GM12878 (cell line): Measurements from ENCODE around the gene PSMB5. TPM values are rescaled to one million over a fixed set of nuclear protein-coding genes. Genes with fewer than 3 reads are reported as not detected.

Experiments
- ATAC-seq: fragments of 200-7000 bp; cut with Tn5 transposase; 3 replicates; pipeline ENCODE4 v1.9.1; 2020; ENCODE audit warnings: mild to moderate bottlenecking, moderate library complexity
- BruUV-seq: library from RNA; stranded (reverse); fragments of 400-500 nt; replicated peaks from 2 replicates; lab custom pipeline; 2021; lab: Mats Ljungman, UMichigan
- CTCF ChIA-PET: fragments of 300-600 bp; sonication (Branson Sonifier 250); formaldehyde crosslinking; extraction: SDS; loops from one replicate; lab custom pipeline; 2021; ENCODE audit warnings: inconsistent platforms; lab: Yijun Ruan, JAX
- POLR2A ChIA-PET: fragments of 350-600 bp; formaldehyde crosslinking; extraction: SDS; loops from one replicate; lab custom pipeline; 2021; ENCODE audit warnings: inconsistent platforms; lab: Charles Lee
- RAD21 ChIA-PET: fragments of 300-600 bp; sonication (Branson Sonifier 250); formaldehyde crosslinking; loops from one replicate; lab custom pipeline; 2023; ENCODE audit warnings: antibody characterized with exemption; ENCODE audit not compliant: unreplicated experiment; lab: Charles Lee
- SMC1A ChIA-PET: fragments of 300-600 bp; sonication (Branson Sonifier 250); formaldehyde crosslinking; loops from one replicate; lab custom pipeline; 2023; ENCODE audit not compliant: unreplicated experiment, uncharacterized antibody; lab: Charles Lee
- DNase-seq: peaks from one replicate; pipeline ENCODE4 v3.0.0-alpha.2; 2011; ENCODE audit warnings: low read depth, low spot score
- FAIRE-seq: peaks from 3 replicates; lab custom pipeline; 2011; peaks lifted over from hg19 to GRCh38; lab: Jason Lieb, UNC
- H2AFZ ChIP-seq: 2 replicates; pipeline ENCODE4 v1.6.0; 2011; ENCODE audit warnings: low read depth, low read length, control low read depth; ENCODE audit not compliant: control insufficient read depth
- H3K27ac ChIP-seq: 2 replicates; pipeline ENCODE4 v1.5.1; 2011; ENCODE audit warnings: control low read depth; ENCODE audit not compliant: control insufficient read depth, insufficient read depth
- H3K27me3 ChIP-seq, 2 experiments: replicated peaks in 1 of 2; 2 replicates each; pipeline versions ENCODE4 v1.6.0 to v1.6.1; 2011; ENCODE audit warnings: low read length in 1 of 2; ENCODE audit not compliant: control insufficient read depth in 2 of 2, insufficient read depth in 2 of 2
- H3K36me3 ChIP-seq, 2 experiments: 2 replicates each; pipeline ENCODE4 v1.5.1; 2011; ENCODE audit warnings: low read length in 1 of 2; ENCODE audit not compliant: control insufficient read depth in 2 of 2, insufficient read depth in 2 of 2
- H3K4me1 ChIP-seq: 2 replicates; pipeline ENCODE4 v1.6.1; 2011; ENCODE audit warnings: mild to moderate bottlenecking, low read length, moderate library complexity, mixed read lengths; ENCODE audit not compliant: control insufficient read depth, insufficient read depth
- H3K4me2 ChIP-seq: 2 replicates; pipeline ENCODE4 v1.6.0; 2011; ENCODE audit warnings: control low read depth; ENCODE audit not compliant: control insufficient read depth, insufficient read depth
- H3K4me3 ChIP-seq: fragments of 200-600 bp; sonication (generic); 2 replicates; pipeline ENCODE4 v1.5.1; 2016
- H3K79me2 ChIP-seq: 2 replicates; pipeline ENCODE4 v1.6.0; 2011; ENCODE audit warnings: low read length; ENCODE audit not compliant: control insufficient read depth, insufficient read depth
- H3K9ac ChIP-seq: 2 replicates; pipeline ENCODE4 v1.8.0; 2011; ENCODE audit warnings: low read length, control low read depth, mixed read lengths; ENCODE audit not compliant: control insufficient read depth, insufficient read depth
- H3K9me3 ChIP-seq: replicated peaks from 3 replicates; pipeline ENCODE4 v1.5.1; 2011; ENCODE audit warnings: mild to moderate bottlenecking, low read length; ENCODE audit not compliant: control insufficient read depth, insufficient read depth
- H4K20me1 ChIP-seq: 2 replicates; pipeline ENCODE4 v1.6.0; 2011; ENCODE audit not compliant: control insufficient read depth, insufficient read depth
- CBX3 ChIP-seq: fragments of 200-600 bp; sonication (generic); IDR thresholded peaks from 2 replicates; pipeline ENCODE4 v1.6.1; 2016; ENCODE audit warnings: low read depth, borderline replicate concordance
- CTCF ChIP-seq, 3 experiments: IDR thresholded peaks in 2 of 3; conservative IDR thresholded peaks in 1 of 3; 2 replicates each; pipeline ENCODE4 v1.5.1; 2011; ENCODE audit warnings: low read depth in 3 of 3, low read length in 3 of 3, mild to moderate bottlenecking in 3 of 3, control low read depth in 2 of 3, moderate library complexity in 2 of 3, inconsistent platforms in 1 of 3, mixed read lengths in 1 of 3; ENCODE audit not compliant: control insufficient read depth in 2 of 3, insufficient read depth in 1 of 3; ENCODE audit errors: extremely low read depth in 1 of 3
- JUNB ChIP-seq: IDR thresholded peaks from 2 replicates; pipeline ENCODE4 v1.6.1; 2016; ENCODE audit warnings: antibody characterized with exemption, mild to moderate bottlenecking
- PRDM15 ChIP-seq: fragments of 450-650 bp; formaldehyde crosslinking; IDR thresholded peaks from 2 replicates; pipeline ENCODE4 v1.4.0; 2020; ENCODE audit warnings: mild to moderate bottlenecking, moderate library complexity
- RELA ChIP-seq: fragments of 450-650 bp; IDR thresholded peaks from 2 replicates; pipeline ENCODE4 v1.8.0; 2014; ENCODE audit warnings: borderline replicate concordance; ENCODE audit not compliant: partially characterized antibody
- SIN3A ChIP-seq: IDR thresholded peaks from 2 replicates; pipeline ENCODE4 v1.6.1; 2012; ENCODE audit warnings: low read depth, low read length, improper control_type of control experiment
- STAT1 ChIP-seq: fragments of 450-650 bp; conservative IDR thresholded peaks from 2 replicates; pipeline ENCODE4 v1.6.1; 2014; ENCODE audit warnings: antibody characterized with exemption, mild to moderate bottlenecking
- TCF12 ChIP-seq: IDR thresholded peaks from 2 replicates; pipeline ENCODE4 v1.6.1; 2011; ENCODE audit warnings: low read depth, mild to moderate bottlenecking, low read length
- ZNF622 ChIP-seq: fragments of 450-650 bp; IDR thresholded peaks from 2 replicates; pipeline ENCODE4 v1.6.1; 2017; ENCODE audit warnings: mild to moderate bottlenecking, inconsistent platforms
- WGBS: methylation state at CpG from one replicate; pipeline ENCODE4 v1.1.6; 2016; ENCODE audit warnings: low lambda C conversion rate; ENCODE audit not compliant: insufficient replicate concordance, insufficient coverage; ENCODE audit errors: missing lambda C conversion rate; 5-methylcytosine and 5-hydroxymethylcytosine counted together
- in situ Hi-C: fragments of 300-500 bp; cut with MboI; formaldehyde crosslinking; loops from 9 replicates; pipeline ENCODE4 v1.14.3; 2018; ENCODE audit warnings: mixed read lengths
- intact Hi-C: fragments of 100-400 bp; cut with micrococcal nuclease; formaldehyde crosslinking; loops from one replicate; pipeline ENCODE4 v1.14.2; 2022; ENCODE audit not compliant: unreplicated experiment
- polyA plus RNA-seq, 11 experiments: library from polyadenylated mRNA; depleted of rRNA in 4 of 11; unstranded in 6 of 11; stranded (reverse) in 5 of 11; fragments of >200 nt; fragmentation: Nextera tagmentation in 4 of 11; fragmentation: Illumina TruSeq in 1 of 11; extraction: Ambion mirVana in 4 of 11; extraction: Trizol in 1 of 11; gene quantifications; 1 replicate in 1 of 11; 2 replicates in 10 of 11; pipeline versions ENCODE4 v1.2.1 to v1.2.3, GENCODE V29; 2011 to 2016; ENCODE audit warnings: inconsistent platforms in 2 of 11, missing spikeins in 2 of 11, low read depth in 1 of 11
- total RNA-seq, 4 experiments: library from RNA; depleted of rRNA in 3 of 4; stranded (reverse); fragments of >200 nt in 3 of 4; fragmentation: Illumina TruSeq in 1 of 4; extraction: Trizol in 1 of 4; gene quantifications; 2 replicates each; pipeline versions ENCODE4 v1.2.1 to v1.2.3, GENCODE V29; 2013 to 2021
- TF ChIP-seq, protein P1 (sequence below): fragments of 450-650 bp; IDR thresholded peaks from 2 replicates; pipeline ENCODE4 v1.6.1; 2018; ENCODE audit warnings: borderline replicate concordance, mild to moderate bottlenecking; ENCODE audit not compliant: partially characterized antibody

The PSMB5 gene
- total and polyA plus RNA-seq, 10 of the 15 experiments (the other 5 are each of a cell fraction or from before 2014, with no cell fraction given), result 84.5 to 802 (median 144) TPM

DNA sequence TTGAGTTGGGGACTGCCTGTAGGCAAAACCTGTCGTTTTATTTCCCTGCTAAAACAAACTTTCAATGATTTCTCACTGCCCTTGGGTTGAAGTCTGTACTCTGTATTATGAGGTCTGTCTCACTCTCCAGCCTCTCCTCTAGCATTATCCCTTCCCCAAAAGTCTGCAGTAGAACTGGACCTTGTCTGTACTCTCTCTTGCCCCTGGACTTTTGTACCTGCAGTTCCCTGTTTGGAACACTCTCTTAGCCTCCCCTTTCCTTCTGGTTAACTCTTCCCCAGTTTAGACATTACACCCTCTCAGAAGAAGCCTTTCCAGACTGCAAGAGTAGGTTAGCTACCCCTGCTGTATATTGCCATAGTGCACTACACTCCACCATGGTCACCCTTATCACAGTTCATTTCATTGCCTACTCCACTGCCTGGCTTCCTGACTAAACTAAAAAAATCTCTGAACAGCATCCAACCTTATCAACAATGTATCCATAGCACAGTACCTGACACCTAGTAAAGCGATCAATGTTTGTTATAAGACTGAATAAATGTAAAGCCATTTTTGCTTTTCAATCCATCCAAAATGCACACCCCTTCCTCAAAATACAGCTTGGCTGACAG is 48.7 kb downstream of the PSMB5 start:
- no peak overlapping the region for H3K4me3 ChIP-seq
- no peak overlapping the region for H3K9ac ChIP-seq
- H3K4me1 ChIP-seq, result no peaks in the 10 kb centered on the region; the same call in 1 of the 2 replicates
- no peak overlapping the region for H3K27ac ChIP-seq
- in situ Hi-C loops (no loop called here), intact Hi-C loops (loop anchor here (1.0 to 10.0 kb wide), 2 partner anchors 72 to 601 kb away; no protein-coding TSS in a partner anchor)
- H2AFZ ChIP-seq, result no peak overlapping the region
- FAIRE-seq (no peak), DNase-seq (no peak), ATAC-seq (no peak)
- peaks cover 3 to 9% of the 10 kb centered on the region in 2 experiments for H3K27me3 ChIP-seq
- H3K36me3 ChIP-seq, result no peaks in the 10 kb centered on the region; a peak in 1 of 4 replicates
- H3K4me2 ChIP-seq, result no peak overlapping the region
- no TSS peak for BruUV-seq
- ChIA-PET POLR2A (interaction anchor here (0.7 to 2.3 kb wide), 9 partner anchors 9 to 74 kb away, joined by 3 to 17 read pairs (median 6); no protein-coding TSS in a partner anchor), CTCF (interaction anchor here (0.6 to 25.0 kb wide), 49 partner anchors 7 to 596 kb away, joined by 3 to 853 read pairs (median 6); partner anchors contain the start of genes ACIN1, C14orf119, CDH24 and HAUS4), SMC1A (interaction anchor here (0.7 to 7.6 kb wide), 46 partner anchors 9 to 671 kb away, joined by 3 to 156 read pairs (median 4); partner anchors contain the start of genes ACIN1, C14orf119, CDH24 and HAUS4), RAD21 (interaction anchor here (0.6 to 9.1 kb wide), 40 partner anchors 10 to 416 kb away, joined by 3 to 224 read pairs (median 4); partner anchors contain the start of genes ACIN1, C14orf119, CDH24 and HAUS4)
- no peaks in the 10 kb centered on the region for H4K20me1 ChIP-seq
- H3K79me2 ChIP-seq, result no peaks in the 10 kb centered on the region
- H3K9me3 ChIP-seq, result no peaks in the 10 kb centered on the region
- TF ChIP-seq STAT1, result no peak
- no peak for TF ChIP-seq SIN3A
- TF ChIP-seq, protein P1, sequence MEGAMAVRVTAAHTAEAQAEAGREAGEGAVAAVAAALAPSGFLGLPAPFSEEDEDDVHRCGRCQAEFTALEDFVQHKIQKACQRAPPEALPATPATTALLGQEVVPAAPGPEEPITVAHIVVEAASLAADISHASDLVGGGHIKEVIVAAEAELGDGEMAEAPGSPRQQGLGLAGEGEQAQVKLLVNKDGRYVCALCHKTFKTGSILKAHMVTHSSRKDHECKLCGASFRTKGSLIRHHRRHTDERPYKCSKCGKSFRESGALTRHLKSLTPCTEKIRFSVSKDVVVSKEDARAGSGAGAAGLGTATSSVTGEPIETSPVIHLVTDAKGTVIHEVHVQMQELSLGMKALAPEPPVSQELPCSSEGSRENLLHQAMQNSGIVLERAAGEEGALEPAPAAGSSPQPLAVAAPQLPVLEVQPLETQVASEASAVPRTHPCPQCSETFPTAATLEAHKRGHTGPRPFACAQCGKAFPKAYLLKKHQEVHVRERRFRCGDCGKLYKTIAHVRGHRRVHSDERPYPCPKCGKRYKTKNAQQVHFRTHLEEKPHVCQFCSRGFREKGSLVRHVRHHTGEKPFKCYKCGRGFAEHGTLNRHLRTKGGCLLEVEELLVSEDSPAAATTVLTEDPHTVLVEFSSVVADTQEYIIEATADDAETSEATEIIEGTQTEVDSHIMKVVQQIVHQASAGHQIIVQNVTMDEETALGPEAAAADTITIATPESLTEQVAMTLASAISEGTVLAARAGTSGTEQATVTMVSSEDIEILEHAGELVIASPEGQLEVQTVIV, result no peak
- no peak for TF ChIP-seq JUNB
- no peak for TF ChIP-seq CTCF (IDR thresholded peaks at IDR 0.05 in 2 of 3, conservative IDR thresholded peaks at IDR 0.05 in 1 of 3; ENCODE audit: control insufficient read depth in 2 of 3, extremely low read depth in 1 of 3, insufficient read depth in 1 of 3, low read depth in 3 of 3, low read length in 3 of 3)
- no peak for TF ChIP-seq ZNF622
- TF ChIP-seq TCF12, result no peak
- TF ChIP-seq PRDM15, result no peak
- TF ChIP-seq RELA, result no peak
- TF ChIP-seq CBX3, result no peak
- 26% methylated on average over 2 of the region's 2 CpGs for WGBS
